Amniotic stem cell (primary cell): ENCODE data around the gene MARK4.

Experiments used
- DNase-seq: peaks from one replicate; lab custom pipeline; 2025; lab: John Stamatoyannopoulos, UW

Gene MARK4

DNA sequence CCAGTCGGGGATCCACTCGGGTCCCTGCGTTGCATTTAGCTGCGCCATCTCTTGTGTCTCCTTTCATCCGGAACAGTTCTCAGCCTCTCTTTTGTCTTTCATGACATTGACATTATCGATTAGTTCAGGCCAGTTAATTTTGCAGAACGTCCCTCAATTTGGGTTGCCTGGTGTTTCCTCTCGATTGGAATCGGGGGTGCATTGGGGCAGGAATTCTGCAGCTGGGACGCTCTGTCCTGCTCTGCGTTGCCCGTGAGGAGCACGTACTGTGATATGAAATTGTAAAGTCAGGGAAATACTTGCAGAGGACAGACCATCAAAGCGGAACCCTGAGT, 22.4 kb downstream of the MARK4 start:
- DNase-seq: no peak

DNA sequence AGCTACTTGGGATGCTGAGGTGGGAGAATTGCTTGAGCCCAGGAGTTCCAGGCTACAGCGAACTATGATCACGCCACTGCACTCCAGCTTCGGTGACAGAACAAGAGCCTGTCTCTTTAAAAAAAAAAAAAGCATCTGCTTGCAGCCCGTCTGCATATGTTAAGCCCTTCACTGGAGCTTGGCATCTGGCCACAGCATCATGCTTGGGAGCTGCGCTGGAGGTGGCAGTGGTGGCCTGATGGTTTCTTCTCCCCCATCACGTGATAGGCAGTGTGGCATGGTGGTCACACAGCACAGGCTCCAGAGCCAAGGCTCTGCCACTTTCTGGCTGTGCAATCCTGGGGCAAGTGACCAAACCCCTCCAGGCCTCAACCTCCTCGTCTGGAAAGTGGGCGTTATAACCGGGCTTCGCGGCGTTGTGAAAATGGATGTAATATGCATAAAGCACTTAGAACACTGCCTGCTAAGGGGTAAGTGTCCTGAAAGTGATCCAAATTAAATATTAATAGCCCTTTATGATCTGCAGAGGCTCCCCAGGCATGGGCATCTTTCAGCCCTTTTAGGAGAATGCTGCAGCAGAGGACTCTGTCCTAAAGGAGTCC, 24.4 kb downstream of the MARK4 start:
- DNase-seq: no peak

DNA sequence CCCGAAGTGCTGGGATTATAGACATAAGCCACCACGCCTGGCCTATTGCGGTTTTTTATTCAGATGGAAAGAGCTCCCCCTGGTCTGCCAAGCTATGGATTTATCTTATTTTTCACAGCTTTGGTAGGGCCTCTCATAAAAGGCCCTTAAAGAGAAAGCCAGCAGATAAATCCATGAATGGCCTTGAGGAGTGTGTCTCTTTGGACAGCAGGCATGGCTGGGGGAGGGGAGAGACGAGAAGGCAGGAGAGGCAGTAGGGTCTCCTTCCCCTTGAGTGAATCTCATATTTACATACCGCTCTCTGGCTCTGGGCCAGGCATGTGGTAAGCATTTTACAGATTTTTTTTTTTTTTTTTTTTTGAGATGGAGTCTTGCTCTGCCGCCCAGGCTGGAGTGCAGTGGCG, 25.2 kb downstream of the MARK4 start:
- no peak for DNase-seq

DNA sequence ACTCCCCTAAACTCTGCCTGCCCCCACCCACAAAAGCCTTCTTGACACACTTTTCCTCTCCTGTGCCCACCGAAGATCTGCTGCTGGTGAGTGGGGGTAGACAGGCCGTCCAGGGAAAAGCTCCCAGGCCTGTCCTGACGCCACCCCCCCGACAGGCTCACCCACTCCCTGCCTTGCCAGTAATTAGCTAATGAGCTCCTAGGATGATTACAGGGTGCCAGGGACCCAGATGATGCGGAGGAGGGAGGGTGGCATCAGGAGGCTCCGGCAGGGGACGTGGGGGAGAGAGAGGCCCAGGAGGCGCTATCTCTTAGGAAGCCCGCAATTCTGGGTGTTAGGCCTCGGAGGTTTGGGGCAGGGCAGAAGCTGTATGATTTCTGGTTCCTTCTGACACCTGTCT, 27.0 kb downstream of the MARK4 start:
- DNase-seq: no peak

DNA sequence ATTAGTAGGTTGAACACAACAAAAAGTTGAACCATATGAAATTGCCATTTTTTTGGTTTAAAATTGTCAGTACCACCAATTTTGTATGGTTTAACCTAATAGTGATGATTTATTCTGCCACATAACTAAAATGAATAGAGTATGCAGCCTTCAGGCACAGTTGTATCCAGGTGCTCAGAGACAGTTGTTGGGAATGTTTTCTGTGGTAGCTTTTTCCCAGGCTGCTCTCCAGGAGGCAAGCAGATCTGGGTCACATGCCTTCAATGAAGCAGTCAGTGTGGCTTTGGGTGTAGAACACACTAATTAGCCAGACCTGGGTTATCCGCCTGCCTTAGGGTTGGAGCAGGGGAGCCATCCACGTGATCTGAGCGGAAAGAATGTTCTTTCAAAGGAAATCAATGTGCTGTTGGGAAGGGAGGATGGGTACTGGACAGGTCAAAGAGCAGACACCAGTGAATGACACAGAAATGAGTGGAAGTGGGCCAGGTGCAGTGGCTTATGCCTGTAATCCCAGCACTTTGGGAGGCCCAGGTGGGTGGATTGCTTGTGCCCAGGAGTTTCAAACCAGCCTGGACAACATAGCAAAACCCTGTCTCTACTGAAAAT, 28.6 kb downstream of the MARK4 start:
- DNase-seq: no peak

DNA sequence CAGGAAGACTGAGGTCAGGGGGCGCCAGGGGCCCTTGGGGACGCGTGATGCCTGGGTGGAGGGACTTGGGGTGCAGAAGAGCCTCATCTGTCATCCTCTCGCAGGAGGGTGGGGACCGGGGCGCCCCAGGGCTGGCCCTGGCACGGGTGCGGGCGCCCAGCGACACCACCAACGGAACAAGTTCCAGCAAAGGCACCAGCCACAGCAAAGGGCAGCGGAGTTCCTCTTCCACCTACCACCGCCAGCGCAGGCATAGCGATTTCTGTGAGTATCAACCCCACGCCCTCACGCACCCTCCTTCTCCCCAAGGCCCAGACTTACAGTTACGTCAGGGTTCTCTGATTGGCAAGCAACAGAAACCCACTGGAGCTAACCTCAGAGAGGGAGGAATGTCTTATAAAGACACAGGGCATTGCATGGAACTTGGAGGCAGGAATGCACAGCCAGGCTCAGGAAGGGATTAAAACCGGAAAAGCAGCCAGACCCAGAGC, 29.4 kb downstream of the MARK4 start:
- DNase-seq: no peak

DNA sequence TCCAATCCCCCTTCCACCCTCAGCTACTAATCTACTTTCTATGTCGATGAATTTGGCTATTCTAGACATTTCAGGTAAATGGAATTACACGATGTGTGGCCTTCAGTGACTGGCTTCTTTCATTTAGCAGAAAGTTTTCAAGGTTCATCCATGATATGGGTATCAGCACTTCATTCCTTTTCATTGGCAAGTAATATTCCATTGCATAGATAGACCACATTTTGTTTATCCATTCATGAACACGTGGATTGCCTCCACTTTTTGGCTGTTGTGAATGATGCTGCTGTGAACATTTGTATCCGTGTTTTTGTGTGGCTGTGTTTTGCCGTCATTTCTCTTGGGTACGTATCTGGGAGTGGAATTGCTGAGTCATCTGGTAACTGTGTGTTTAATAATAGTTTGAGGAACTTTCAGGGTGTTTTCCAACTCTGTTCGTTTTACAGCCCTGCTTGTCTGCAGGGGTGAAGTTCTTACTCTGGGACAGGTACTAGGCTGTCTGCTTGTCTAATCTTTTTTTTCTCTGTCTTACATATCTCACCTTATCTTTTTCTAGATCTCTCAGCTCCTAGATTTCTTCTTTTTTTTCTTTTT, 32.5 kb downstream of the MARK4 start:
- DNase-seq: no peak

DNA sequence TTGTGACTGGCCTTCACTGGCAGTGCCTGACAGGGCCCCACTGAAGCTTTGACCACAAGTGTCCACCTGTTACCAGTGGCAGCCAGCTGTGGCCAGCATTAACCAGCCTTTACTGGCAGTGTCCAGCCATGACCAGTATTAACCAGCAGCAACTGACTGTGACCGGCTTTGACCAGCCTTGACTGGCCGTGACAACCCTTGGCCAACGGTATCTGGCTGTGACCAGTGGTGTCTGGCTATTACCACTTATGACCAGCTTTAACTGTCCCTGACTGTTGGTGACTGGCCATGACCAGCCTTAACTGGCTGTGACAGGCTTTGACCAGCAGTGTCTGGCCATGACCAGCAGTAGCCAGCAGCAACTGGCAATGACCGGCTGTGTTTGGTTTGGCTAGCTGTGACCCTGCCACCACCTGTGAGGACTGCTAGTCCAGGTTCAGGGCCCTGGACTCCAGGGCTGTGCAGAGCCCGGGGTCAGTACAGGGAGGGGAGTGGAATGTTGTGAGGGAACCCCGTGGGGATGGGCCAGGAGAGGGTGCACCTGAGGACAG, 39.4 kb downstream of the MARK4 start:
- DNase-seq: no peak

DNA sequence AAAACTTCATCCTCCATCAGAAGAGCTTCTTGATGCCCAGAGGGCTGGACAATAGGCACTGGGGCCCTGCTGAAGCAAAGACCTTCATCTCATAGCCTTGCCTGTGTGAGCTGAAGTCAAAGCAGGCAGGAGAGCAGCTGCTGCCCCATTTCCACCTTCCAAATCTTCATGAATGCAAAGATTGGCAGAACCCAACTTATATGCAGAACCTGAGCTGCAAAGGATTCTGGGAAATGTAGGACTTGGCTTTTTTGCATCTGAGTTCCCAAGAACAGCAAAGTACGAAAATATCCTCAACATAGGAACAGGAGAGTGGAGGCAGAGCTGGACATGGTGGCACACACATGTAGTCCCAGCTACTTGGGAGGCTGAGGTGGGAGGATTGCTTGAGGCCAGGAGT, 40.8 kb downstream of the MARK4 start:
- DNase-seq: no peak

DNA sequence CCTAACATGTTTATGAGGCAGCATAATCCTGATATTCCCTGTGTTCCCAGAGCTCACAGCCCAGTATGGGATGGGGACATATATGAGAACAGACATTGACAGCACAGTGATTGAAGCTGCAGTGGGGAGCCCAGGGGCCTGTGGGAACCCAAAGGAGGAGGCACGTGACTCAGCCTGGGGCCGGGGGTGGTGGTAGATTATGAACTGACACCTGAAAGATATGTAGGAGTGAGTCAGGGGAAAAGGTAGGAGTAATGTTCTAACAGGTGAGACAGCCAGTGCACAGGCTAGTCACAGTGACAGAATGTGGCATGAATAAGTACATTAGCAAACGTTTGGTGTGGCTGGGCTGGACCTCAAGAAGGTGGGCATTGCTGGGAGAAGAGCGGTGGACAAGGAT, 42.6 kb downstream of the MARK4 start:
- DNase-seq: no peak

DNA sequence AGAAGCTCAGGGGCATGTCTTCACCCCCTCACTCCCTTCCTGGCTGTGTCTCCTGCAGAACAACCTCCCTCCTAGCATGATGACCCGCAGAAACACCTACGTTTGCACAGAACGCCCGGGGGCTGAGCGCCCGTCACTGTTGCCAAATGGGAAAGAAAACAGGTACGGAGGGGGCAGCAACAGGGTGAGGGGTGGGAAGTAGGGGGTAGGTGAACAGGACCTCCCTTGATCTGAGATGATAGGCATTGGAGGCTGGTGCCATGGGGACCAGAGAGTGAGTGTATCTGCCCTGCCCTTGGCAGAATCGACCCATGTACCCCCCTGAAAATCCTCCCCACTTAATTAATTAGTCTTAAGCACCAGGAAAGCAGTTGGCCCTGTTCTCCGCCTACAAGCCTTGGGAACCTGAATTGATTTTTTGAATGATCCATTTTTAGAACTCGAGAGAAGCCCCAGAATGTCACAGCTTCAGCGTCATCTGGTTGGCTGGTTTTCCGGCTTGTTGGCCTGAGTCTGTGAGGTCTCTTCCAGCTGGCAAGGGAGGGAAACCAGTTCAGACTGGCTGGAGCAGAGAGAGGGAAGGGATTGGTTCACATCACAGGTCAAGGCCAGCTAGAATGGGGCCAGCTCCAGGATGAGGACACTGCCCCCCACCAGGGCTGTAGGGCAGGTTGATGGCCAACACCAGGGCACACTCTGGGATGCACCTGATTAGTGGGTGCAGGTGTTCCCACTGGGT, 43.4 kb downstream of the MARK4 start:
- no peak for DNase-seq

DNA sequence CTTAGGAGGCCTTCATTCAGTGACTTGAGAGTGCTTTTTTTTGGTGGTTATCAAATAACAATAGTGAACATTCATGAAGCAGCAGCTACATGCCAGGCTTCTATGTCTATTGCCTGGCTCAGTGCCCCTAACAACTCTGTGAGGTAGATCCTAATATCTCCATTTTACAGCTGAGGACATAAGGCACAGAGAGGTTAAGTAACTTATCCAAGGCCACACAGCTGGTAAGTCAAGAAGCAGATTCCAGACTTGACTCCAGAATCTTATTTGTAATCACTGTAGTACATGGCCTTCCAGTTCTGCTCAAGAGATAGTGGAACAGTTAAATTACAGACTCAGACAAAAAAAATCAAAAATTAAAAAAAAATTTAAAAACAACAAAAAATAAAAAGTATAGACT, 44.8 kb downstream of the MARK4 start:
- DNase-seq: no peak

DNA sequence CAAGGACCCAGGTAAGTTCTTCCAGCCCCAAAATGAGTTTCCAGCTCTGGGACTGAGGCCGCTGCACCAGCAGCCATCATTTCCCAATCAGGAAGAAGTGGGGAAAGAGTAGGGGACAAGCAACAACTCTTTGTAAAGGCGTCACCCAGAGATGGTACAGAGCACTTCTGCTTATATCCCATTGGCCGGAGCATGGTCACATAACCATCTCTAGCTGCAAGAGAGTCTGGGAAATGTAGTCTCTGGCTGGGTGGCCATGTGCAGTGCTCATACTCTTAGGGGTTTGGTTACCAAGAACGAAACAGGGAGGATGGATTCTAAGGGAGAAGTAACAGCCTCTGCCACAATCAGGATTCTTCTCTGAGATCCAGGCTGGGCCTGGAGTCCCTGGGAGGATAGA, 45.3 kb downstream of the MARK4 start:
- no peak for DNase-seq

DNA sequence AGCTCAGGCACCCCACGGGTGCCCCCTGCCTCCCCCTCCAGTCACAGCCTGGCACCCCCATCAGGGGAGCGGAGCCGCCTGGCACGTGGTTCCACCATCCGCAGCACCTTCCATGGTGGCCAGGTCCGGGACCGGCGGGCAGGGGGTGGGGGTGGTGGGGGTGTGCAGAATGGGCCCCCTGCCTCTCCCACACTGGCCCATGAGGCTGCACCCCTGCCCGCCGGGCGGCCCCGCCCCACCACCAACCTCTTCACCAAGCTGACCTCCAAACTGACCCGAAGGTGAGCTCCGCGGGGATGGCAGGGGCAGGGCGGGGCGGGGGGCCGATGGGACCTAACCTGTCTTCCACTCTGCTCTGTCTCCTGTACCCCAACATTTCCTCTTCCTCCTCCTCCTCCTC, 46.6 kb downstream of the MARK4 start:
- no peak for DNase-seq

DNA sequence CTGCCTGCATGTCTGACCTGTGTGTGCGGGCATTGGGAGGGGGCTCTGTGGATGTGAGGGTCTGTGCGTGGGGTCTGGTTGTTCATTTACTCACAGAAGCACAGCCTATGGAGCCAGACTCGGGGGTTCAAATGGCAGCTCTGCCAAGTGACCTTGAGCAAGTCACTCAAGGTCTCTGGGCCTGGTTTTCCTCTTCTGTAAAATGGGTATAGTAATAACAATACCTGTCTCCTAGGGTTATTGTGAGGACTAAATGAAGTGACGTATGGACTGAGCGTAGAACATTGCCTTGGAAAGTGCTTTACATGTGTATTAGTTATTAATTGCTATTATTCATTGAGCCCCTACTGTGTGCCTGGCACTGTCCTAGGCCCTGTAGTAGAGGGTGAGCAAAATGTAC, 47.2 kb downstream of the MARK4 start:
- DNase-seq: no peak

DNA sequence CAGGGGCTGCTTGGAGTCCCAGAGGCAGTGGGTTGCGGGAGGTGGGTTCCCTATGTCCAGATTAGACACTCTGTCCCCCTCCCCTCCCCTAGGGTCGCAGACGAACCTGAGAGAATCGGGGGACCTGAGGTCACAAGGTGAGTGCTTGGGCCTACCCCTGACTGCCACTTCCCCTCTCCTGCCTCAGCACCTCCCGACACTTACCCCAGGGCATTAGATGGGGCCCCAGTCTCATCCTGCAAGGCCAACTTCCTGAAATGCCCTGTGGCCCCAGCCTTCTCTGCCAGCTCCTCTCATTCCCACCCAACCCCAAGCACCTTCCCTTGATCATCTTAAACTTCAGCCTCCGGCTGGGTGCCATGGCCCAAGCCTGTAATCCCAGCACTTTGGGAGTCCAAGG, 48.6 kb downstream of the MARK4 start:
- DNase-seq: no peak

DNA sequence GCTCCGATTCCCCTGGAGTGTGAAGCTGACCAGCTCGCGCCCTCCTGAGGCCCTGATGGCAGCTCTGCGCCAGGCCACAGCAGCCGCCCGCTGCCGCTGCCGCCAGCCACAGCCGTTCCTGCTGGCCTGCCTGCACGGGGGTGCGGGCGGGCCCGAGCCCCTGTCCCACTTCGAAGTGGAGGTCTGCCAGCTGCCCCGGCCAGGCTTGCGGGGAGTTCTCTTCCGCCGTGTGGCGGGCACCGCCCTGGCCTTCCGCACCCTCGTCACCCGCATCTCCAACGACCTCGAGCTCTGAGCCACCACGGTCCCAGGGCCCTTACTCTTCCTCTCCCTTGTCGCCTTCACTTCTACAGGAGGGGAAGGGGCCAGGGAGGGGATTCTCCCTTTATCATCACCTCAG, 51.3 kb downstream of the MARK4 start:
- DNase-seq: no peak

DNA sequence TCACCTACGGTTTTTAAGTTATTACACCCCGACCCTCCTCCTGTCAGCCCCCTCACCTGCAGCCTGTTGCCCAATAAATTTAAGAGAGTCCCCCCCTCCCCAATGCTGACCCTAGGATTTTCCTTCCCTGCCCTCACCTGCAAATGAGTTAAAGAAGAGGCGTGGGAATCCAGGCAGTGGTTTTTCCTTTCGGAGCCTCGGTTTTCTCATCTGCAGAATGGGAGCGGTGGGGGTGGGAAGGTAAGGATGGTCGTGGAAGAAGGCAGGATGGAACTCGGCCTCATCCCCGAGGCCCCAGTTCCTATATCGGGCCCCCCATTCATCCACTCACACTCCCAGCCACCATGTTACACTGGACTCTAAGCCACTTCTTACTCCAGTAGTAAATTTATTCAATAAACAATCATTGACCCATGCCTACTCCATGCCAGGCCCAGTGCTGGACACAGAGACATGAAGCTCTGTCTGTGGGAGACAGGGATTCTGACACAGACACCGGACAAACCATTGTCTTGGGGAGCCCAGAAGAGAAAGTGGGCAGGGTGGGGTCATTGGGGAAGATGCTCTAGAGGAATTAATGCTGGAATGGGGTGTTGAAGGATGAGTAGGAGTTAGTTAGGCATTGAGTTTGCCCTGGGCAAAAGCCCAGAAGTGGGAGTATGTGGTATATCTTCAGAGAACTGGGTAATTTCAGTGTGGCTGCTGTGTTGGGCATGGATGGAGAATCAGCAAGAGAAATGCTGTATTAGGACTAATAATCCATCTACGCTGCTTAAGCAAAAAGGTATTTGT, 52.4 kb downstream of the MARK4 start:
- DNase-seq: no peak

DNA sequence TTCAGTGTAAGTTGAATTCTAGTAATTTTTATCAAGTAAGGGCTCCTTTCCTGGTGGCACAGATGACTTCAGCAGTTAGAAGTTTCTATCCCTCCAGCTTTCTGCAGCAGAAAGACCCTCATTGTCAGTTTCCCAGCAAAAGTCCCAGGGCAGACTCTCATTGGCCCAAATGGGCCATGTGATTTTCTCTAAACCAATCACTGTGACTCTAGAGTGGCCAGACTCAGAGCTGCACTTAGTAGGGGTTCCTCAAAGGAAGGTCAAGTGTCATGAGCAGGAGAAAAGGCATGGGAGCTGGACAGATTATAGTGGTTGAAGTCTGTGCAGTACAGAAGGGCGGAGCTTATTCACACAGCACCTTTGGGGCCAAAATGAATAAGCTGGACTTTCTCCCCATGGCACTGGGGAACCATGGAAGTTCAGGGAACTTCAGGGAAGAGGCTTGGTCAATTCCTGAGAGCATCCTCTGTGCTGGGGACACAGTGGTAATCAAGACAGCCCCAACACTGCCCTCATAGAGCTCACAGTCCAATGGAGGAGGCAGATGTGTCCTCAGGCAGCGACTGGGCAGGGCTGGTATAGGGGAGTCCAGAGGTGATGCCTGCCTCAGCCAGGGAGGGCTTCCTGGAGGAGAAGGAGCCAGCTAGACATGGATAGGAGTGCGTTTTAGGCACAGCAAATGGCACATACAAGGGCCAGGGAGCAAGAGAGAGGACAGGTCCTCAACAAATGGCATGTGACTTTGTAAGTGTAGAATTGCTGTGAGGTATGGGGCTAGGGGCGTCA, 53.3 kb downstream of the MARK4 start:
- no peak for DNase-seq

DNA sequence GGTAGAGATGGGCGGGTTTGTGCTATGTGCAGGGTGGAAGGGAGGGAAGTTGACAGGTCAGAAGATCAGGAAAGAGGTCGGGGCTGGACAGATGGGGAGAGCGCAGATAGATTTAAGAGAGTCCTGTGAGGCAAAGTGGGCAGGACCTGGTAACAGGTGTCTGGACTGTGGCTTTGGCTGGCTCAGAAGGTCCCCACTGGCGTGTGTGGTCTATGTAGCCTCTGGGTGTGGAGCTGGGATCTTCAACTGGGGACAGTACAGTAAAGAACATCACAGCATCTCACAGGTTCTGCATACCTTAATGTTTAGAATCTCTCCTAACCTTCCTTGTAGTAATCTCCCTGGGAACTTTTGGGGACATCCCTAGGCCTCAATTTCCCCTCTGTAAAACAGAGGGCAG, 53.9 kb downstream of the MARK4 start:
- no peak for DNase-seq

DNA sequence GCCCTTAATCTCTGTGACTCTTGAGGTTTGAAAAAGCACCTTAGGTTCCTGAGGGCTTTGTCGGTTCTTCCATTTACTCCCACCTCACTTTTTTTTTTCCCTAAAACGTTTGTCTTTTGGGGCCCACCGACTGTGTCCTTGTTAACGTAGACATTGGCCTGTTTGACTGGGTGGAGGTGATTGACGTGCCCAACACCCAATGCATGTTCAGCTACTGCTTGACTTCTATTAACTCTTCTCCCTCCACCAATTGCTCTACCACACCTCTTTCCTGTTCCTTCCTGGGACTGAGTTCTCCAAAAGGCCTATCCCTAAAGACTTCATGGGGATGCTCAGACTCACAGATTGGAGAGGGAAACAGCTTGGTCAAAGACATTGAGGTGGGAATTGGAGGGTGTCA, 54.4 kb downstream of the MARK4 start:
- no peak for DNase-seq
